SIG-M5 treated with dmso at 0.1 percent for 504 hours (cell line): Measurements from ENCODE around the gene ACAA1.

ENCODE experiments used
- DNase-seq: peaks from one replicate; lab custom pipeline; 2025; ENCODE audit not compliant: unreplicated experiment; lab: John Stamatoyannopoulos, UW

The ACAA1 gene

GRCh38 chr3:38154625-38155255, 17.8 kb upstream of the ACAA1 start:
- no peak for DNase-seq

- peak; percentile 78 for DNase-seq
These were observed 17.1 kb upstream of the ACAA1 start for GRCh38 chr3:38154033-38154494.

- no peak for DNase-seq
These were observed 16.3 kb upstream of the ACAA1 start for GRCh38 chr3:38153221-38153620.

DNA sequence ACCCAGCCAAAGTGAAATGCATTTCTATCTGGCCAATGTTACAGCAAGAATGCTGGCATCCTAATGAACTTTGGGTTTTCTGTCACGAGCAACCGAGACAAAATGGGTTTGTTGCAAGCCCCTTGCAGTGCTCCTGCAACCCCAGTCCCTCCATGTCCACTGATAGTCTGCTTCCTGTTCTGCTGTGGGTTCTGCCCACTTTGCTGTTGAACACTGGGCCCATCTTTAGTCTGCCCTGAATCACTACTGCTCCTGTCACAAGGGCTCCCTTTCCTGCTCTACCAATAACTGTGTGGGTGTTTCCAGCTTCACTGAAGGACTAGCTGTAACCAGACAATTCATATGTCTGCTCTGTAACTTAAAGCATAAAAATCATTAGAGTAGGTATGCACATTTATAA, 15.7 kb upstream of the ACAA1 start:
- no peak for DNase-seq

DNA sequence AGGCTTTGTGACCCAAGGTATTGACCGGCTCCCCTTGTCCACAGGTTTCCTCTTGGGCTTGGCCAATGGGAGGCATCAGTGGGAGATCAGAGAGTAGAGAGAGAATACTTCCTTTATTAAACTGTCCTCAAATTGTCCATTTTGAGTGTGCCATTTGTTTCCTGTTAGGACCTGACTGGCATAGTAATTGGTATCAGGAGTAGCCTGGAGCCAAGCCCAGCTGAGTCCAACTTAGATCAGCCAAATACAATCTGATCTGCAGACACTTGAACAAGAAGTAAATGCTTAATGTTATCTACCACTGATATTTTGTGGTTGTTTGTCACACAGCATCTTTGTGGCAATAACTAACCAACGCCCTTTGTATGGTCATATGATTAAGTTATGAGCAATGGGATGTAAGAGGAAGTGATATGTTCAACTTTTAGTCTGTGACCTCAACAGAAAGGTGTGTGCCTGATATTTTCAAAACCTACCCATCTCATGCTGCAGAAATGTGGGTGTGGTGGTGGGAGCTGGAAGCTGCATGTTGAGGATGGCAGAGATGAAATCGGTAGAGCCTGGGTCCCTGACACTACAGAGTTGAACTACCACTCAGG, 14.8 kb upstream of the ACAA1 start:
- DNase-seq = peak; percentile 34

DNA sequence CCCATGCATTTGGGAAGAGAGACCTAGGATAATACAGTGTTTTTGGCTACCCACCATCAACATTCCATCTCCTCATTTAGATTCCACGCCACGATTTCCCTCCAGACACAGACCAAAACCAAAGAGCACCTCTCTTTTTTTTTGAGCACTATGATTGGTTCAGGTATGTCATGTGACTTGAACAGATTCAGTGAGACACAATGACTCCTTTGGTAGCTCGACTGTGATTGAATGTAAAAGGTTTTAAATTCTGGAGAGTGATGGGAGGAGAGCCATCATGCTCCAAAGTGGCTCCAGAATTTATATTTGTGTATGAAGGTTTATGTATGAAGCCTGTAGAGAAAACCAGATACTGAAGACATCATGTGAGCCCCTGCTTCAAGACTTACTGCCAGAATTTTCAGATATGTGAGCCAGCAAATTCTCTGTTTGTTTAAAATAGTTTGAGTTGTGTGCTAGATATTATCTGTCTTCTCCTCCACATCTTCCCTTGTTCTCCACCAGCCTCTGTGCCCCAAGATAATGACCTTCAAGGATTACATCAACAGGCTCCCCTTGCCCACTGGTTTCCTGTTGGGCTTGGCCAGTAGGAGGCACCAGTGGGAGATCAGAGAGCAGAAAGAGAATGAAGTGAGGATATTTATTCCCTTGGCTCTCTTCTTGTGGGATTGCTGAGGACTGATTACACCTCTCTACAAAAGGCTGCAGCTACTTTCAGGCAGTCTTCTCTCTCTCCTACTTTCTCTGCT, 14.0 kb upstream of the ACAA1 start:
- no peak for DNase-seq

DNA sequence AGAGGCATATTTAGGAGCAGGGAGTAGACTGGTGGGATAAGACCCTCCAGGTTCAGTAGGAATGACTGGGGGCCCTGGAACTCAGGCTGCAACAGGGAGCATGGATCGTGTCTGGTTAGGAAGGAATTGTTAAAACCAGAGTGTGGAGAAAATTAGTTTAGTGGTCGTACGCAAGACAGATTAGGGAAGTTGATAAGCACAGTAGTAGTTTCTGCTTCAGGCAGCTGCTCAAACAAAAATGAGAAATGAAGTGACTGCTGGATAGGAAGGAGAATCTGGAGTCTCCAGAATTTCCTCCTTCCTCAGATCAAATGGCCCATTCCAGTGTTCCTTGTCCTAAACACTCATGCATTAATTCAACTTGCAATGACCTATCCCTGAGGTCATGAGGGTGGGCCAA, 12.8 kb upstream of the ACAA1 start:
- peak; percentile 86 for DNase-seq

DNA sequence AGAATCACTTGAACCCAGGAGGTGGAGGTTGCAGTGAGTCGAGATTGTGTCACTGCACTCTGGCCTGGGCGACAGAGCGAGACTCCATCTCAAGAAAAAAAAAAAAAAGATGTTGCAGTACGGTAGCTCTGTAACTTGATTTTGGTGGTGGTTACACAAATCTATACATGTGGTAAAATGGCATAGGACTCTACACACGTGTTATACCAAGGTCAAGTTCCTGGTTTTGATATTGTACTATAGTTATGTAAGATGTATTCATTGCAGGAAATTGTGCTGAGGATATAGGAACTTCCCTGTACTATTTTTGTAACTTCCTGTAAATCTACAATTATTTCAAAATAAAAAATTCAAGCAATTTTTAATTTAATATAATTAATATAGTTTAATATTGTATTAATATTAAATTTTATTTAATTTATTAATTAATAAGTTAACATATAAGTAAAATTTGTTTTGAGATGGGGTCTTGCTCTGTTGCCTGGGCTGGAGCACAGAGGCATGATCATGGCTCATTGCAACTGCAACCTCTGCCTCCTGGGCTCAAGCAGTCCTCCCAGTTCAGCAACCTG, 11.5 kb upstream of the ACAA1 start:
- peak; percentile 93 for DNase-seq

DNA sequence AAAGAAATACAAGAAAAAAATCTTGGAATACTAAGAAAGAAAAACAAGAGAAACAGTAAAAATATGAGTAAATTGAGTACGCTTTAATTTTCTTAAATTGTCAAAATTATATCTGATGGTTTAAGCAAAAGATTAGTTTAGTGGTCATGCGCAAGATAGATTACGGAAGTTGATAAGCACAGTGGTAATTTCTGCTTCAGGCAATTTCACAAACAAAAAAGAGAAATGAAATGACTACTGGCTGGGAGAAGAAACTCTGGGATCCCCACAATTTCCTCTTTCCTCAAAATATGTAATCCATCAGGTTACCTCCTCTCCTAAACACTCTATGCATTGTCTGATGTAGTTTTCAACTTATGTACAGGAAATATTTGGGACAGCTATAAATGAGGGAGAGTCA, 10.5 kb upstream of the ACAA1 start:
- DNase-seq = peak; percentile 86

DNA sequence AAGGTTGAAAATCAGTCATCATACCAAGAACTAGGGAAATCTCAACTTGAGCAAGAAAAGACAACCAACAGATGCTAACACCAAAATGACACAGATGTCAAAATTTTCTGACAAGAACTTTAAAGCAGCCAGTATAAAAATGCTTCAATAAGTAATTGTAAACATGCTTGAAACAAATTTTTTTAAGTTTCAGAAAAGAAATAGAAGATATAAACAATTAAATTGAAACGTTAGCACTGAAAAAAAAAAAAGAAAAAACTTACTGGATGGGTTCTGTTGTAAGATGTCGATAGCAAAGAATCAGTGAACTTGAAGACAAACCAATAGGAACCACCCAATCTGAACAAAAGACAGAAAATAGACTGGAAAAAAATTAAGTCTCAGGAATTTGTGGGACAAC, 9.6 kb upstream of the ACAA1 start:
- DNase-seq = no peak

DNA sequence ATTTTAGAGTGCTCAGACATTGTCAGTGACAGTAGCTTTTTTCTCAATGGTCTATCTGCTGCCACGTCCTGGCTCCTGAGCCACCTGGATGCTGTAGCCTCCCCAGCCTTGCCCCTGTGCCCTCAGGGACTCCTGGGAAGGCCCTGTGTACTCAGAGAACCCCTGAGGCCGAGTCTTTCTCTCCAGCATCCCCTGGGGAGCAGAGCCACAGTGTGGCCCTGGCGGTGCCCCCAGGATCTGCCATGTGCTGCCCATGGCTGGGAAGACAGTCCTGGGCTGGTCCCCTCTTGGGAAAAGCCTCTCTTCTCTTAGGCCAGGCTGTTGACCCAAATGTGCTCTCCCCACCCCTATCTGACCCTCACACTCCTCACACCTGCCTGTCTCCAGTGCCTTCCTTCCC, 6.6 kb upstream of the ACAA1 start:
- no peak for DNase-seq

DNA sequence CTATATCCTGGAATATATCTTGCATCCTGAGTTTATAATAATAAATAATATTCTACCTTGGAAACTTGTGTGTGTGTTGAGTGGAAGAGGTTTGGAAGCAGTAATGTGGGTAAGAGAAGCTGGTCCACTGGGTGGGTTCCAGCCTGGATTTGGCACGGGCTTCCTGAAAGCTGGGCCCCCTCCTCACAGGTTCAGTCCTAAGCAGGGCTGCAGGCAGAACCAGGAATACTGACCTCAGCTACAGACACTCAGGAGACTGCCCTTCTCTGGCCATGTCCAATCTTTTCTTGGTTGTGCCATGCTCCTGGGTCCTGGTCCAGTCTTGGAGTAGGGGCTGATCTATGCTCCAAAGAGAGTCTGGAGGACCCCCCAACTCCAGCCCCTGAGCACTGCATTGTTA, 6.0 kb upstream of the ACAA1 start:
- no peak for DNase-seq

- DNase-seq = no peak
These were observed 5.0 kb upstream of the ACAA1 start for GRCh38 chr3:38141952-38142273.

DNA sequence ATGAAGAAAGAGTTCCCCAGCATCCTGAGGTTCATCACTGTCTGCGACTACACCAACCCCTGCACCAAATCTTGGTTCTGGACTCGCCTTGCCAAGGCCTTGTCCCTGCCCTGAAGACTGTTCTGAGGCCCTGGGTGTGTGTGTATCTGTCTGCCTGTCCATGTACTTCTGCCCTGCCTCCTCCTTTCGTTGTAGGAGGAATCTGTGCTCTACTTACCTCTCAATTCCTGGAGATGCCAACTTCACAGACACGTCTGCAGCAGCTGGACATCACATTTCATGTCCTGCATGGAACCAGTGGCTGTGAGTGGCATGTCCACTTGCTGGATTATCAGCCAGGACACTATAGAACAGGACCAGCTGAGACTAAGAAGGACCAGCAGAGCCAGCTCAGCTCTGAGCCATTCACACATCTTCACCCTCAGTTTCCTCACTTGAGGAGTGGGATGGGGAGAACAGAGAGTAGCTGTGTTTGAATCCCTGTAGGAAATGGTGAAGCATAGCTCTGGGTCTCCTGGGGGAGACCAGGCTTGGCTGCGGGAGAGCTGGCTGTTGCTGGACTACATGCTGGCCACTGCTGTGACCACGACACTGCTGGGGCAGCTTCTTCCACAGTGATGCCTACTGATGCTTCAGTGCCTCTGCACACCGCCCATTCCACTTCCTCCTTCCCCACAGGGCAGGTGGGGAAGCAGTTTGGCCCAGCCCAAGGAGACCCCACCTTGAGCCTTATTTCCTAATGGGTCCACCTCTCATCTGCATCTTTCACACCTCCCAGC, 4.4 kb upstream of the ACAA1 start:
- no peak for DNase-seq

GRCh38 chr3:38140326-38141172, 3.6 kb upstream of the ACAA1 start:
- no peak for DNase-seq

DNA sequence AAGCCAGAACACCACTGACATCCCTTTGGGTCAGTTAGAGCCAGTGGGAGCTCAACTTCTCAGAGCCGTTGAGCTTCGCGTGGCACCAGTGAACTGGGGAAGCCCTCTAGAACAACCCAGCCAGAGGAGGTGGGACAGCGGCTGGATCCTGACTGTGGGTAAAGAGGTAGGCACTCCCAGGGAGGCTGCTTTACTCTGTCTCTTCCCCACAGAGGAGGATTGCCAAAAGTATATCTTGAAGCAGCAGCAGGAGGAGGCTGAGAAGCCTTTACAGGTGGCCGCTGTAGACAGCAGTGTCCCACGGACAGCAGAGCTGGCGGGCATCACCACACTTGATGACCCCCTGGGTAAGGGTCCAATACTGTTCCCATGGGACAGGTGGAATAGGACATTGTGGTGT, 2.7 kb upstream of the ACAA1 start:
- no peak for DNase-seq

GRCh38 chr3:38139191-38139590, 2.3 kb upstream of the ACAA1 start:
- DNase-seq = peak; percentile 15

DNA sequence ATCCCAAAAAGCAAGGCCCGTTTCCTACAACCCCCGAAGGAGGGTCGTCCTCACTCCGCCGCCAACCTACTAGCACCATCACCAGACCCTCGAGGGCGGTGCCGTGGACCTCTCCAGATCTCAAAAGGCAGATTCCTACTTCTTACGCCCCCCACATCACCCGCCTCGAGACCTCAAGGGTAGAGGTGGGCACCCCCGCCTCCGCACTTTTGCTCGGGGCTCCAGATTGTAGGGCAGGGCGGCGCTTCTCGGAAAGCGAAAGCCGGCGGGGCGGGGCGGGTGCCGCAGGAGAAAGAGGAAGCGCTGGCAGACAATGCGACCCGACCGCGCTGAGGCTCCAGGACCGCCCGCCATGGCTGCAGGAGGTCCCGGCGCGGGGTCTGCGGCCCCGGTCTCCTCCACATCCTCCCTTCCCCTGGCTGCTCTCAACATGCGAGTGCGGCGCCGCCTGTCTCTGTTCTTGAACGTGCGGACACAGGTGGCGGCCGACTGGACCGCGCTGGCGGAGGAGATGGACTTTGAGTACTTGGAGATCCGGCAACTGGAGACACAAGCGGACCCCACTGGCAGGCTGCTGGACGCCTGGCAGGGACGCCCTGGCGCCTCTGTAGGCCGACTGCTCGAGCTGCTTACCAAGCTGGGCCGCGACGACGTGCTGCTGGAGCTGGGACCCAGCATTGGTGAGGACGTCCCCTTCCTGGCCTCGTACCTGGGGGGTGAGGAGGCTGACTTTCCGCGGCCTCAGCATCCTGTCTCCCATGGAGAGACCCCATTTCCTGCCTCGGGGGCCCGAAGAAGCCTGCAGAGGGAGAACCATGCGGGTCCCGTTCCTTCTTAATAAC, 1.6 kb upstream of the ACAA1 start, which contains the start of gene MYD88:
TSS of gene MYD88 (plus strand) at position 313 of the 842 bp plus-strand sequence. CDS start at position 353, 40 bp downstream.
- DNase-seq = peak; percentile 87

DNA sequence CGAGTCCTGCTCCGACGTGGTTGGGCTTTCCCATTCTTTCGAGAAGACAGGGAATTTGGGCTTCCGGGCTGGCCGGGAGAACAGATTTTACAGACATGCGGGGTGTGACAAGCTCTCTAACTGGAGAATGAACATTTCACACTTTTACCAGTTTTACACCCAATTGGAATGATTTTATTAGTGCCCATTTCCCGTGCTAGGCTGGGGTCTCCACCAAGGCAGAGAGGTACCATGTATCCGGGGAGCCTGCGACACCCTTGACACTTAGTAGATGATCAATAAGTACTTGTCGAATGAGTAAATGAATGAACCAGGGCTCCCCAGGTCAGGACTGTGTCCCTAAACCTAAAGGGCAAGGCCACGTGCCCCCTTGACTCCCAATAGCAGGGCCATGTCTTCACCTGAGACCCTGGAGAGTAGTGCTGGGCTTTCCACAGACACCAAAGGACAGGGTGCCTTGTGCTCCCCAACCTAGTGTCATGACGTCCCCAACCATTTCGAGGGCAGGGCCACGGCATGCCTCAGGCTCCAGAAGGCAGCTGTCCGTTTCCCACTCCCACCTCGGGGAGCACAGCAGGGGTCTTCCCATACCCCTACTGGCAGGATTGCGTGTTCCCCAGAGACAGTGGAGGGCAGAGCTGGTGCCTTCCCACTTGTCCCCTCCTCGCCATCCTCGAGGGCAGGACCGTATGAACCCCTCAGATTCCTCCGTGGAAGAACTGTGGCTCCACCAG, 855 bp upstream of the ACAA1 start:
- DNase-seq = no peak
